OCI-LY1 (cell line): ENCODE measurements around the gene MACROD2.

Experiments
- H2AFZ ChIP-seq: fragments of 200-600 bp; sonication (generic), shearing (Covaris generic); 2 replicates; pipeline ENCODE4 v1.6.0; 2014; ENCODE audit warnings: antibody characterized with exemption, mild to moderate bottlenecking, low read length
- H3F3A ChIP-seq: fragments of 200-600 bp; sonication (generic), shearing (Covaris generic); 2 replicates; pipeline ENCODE4 v1.6.0; 2014; ENCODE audit warnings: mild to moderate bottlenecking, antibody characterized with exemption, low read length, moderate library complexity; ENCODE audit not compliant: insufficient read depth
- H3K27ac ChIP-seq: fragments of 200-600 bp; sonication (generic); 2 replicates; pipeline ENCODE4 v1.5.1; 2014; ENCODE audit warnings: low read length, mixed run types, mild to moderate bottlenecking, low read depth; ENCODE audit not compliant: poor library complexity, severe bottlenecking
- H3K27me3 ChIP-seq: fragments of 200-600 bp; sonication (generic); 2 replicates; pipeline ENCODE4 v1.6.0; 2014; ENCODE audit warnings: antibody characterized with exemption, mild to moderate bottlenecking, low read length, moderate library complexity; ENCODE audit not compliant: insufficient read depth
- H3K36me3 ChIP-seq: fragments of 200-600 bp; sonication (generic); 2 replicates; pipeline ENCODE4 v1.6.1; 2014; ENCODE audit warnings: mild to moderate bottlenecking, antibody characterized with exemption, low read length, moderate library complexity, mixed read lengths; ENCODE audit not compliant: insufficient read depth
- H3K4me1 ChIP-seq: fragments of 200-600 bp; sonication (generic); 2 replicates; pipeline ENCODE4 v1.5.1; 2014; ENCODE audit warnings: mild to moderate bottlenecking, low read length, moderate library complexity; ENCODE audit not compliant: insufficient read depth, severe bottlenecking
- H3K4me2 ChIP-seq: fragments of 200-600 bp; sonication (generic), shearing (Covaris generic); 2 replicates; pipeline ENCODE4 v1.6.1; 2014; ENCODE audit warnings: low read length
- H3K4me3 ChIP-seq: fragments of 200-600 bp; sonication (generic); 2 replicates; pipeline ENCODE4 v1.5.1; 2014; ENCODE audit warnings: low read length, low read depth, mild to moderate bottlenecking, mixed read lengths; ENCODE audit not compliant: poor library complexity, severe bottlenecking
- H3K79me2 ChIP-seq: fragments of 200-600 bp; shearing (Covaris generic); 2 replicates; pipeline ENCODE4 v1.6.1; 2016; ENCODE audit warnings: mixed run types, low read length, mixed read lengths; ENCODE audit not compliant: insufficient read depth
- H3K9ac ChIP-seq: fragments of 200-600 bp; sonication (generic), shearing (Covaris generic); 2 replicates; pipeline ENCODE4 v1.6.1; 2014; ENCODE audit warnings: mild to moderate bottlenecking, low read length, mixed read lengths
- H3K9me2 ChIP-seq: fragments of 200-600 bp; sonication (generic), shearing (Covaris generic); 2 replicates; pipeline ENCODE4 v1.6.1; 2014; ENCODE audit warnings: low read depth, mild to moderate bottlenecking, low read length, mixed read lengths
- H3K9me3 ChIP-seq: fragments of 200-600 bp; shearing (Covaris generic); 2 replicates; pipeline ENCODE4 v1.6.1; 2014; ENCODE audit warnings: low read length, mixed read lengths
- H4K20me1 ChIP-seq: fragments of 200-600 bp; sonication (generic), shearing (Covaris generic); 2 replicates; pipeline ENCODE4 v1.6.0; 2016; ENCODE audit warnings: mild to moderate bottlenecking, low read length; ENCODE audit not compliant: insufficient read depth
- CTCF ChIP-seq: fragments of 200-600 bp; sonication (generic), shearing (Covaris generic); IDR thresholded peaks from 2 replicates; pipeline ENCODE4 v1.5.1; 2017; ENCODE audit warnings: mild to moderate bottlenecking, antibody characterized with exemption, low read length, moderate library complexity, mixed read lengths
- EZH2 ChIP-seq: fragments of 200-600 bp; sonication (generic), shearing (Covaris generic); IDR thresholded peaks from 2 replicates; pipeline ENCODE4 v1.8.0; 2017; ENCODE audit warnings: borderline replicate concordance, mixed run types, mild to moderate bottlenecking, antibody characterized with exemption, low read length, moderate library complexity, mixed read lengths

MACROD2 gene

DNA sequence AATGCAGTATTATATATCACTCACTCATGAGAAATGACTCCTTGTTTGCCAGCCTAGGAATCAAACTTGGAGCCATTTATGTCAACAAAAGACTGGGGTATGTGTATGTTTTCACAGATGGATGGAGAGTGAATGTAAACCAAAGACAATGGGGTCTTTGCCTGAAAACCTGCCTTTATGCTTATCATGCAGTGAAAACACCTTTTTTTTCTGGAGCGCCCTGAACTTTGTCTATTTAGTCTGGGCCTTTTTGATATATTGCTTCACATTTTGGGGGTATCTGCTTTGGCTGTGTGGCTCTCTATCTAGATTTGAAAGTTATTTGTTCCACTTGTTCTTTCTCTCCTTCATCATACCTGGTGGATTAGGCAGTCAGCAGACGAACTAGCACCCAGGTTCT lies 1190.6 kb downstream of the MACROD2 start:
- no peak overlapping the region for H3K9ac ChIP-seq
- no peaks in the 10 kb centered on the region for H4K20me1 ChIP-seq
- no peaks in the 10 kb centered on the region for H3K27me3 ChIP-seq
- H3K9me3 ChIP-seq: no peaks in the 10 kb centered on the region
- no peaks in the 10 kb centered on the region for H3F3A ChIP-seq
- H3K9me2 ChIP-seq: no peaks in the 10 kb centered on the region
- no peak overlapping the region for H3K4me2 ChIP-seq
- TF ChIP-seq CTCF (no peak), EZH2 (no peak)
- no peaks in the 10 kb centered on the region for H3K4me1 ChIP-seq
- H2AFZ ChIP-seq: no peak overlapping the region
- H3K36me3 ChIP-seq: no peaks in the 10 kb centered on the region
- H3K27ac ChIP-seq: no peak overlapping the region
- H3K79me2 ChIP-seq: no peaks in the 10 kb centered on the region
- H3K4me3 ChIP-seq: no peak overlapping the region

- no peaks in the 10 kb centered on the region for H3F3A ChIP-seq
- TF ChIP-seq CTCF (no peak), EZH2 (no peak)
These were observed 1192.3 kb downstream of the MACROD2 start for GRCh38 chr20:15187612-15188011.

GRCh38 chr20:15188415-15188814 lies 1193.1 kb downstream of the MACROD2 start:
- Histone ChIP-seq H3K9me2 (no peaks in the 10 kb centered on the region), H3K4me3 (no peak overlapping the region), H3K36me3 (no peaks in the 10 kb centered on the region), H2AFZ (no peak overlapping the region), H3K9ac (no peak overlapping the region), H4K20me1 (no peaks in the 10 kb centered on the region), H3F3A (no peaks in the 10 kb centered on the region), H3K27ac (no peak overlapping the region), H3K27me3 (no peaks in the 10 kb centered on the region), H3K79me2 (no peaks in the 10 kb centered on the region), H3K9me3 (no peaks in the 10 kb centered on the region), H3K4me2 (no peak overlapping the region), H3K4me1 (no peaks in the 10 kb centered on the region)
- TF ChIP-seq CTCF: no peak
- no peak for TF ChIP-seq EZH2

More at GRCh38 chr20:15187612-15188011, 1192.3 kb downstream of the MACROD2 start:
- no peaks in the 10 kb centered on the region for H3K79me2 ChIP-seq
- no peak overlapping the region for H3K9ac ChIP-seq
- no peak overlapping the region for H2AFZ ChIP-seq
- H4K20me1 ChIP-seq: no peaks in the 10 kb centered on the region
- no peaks in the 10 kb centered on the region for H3K4me1 ChIP-seq
- no peaks in the 10 kb centered on the region for H3K36me3 ChIP-seq
- H3K27me3 ChIP-seq: no peaks in the 10 kb centered on the region
- no peak overlapping the region for H3K27ac ChIP-seq
- no peak overlapping the region for H3K4me3 ChIP-seq
- H3K9me2 ChIP-seq: no peaks in the 10 kb centered on the region
- no peak overlapping the region for H3K4me2 ChIP-seq
- H3K9me3 ChIP-seq: no peaks in the 10 kb centered on the region
